Endometrial microvascular endothelial cells (primary cell): ENCODE results near the gene SPR. TPM values are rescaled to one million over a fixed set of nuclear protein-coding genes. Genes with fewer than 3 reads are reported as not detected.

Experiments used
- in situ Hi-C: cut with HindIII; loops from 2 replicates; pipeline ENCODE4 v1.10.0; 2017; ENCODE audit warnings: low sequenced_read_pairs, low pct_unique_long_range_greater_than_20kb; ENCODE audit errors: inconsistent ontology term
- total RNA-seq: library from RNA; depleted of rRNA; stranded (reverse); fragments of >200 nt; gene quantifications from one replicate; pipeline ENCODE4 v1.2.3, GENCODE V29; 2015; ENCODE audit errors: inconsistent ontology term

The SPR gene
- 55.0 TPM for total RNA-seq

- in situ Hi-C loops, result loop anchor here (25.0 kb wide), 1 partner anchor 300 kb away; no protein-coding TSS in a partner anchor
Observed at GRCh38 chr2:72887032-72887739, at the start of gene SPR. Gene SPR, plus strand, starts transcription at chr2:72887408. Its CDS starts 25 bp downstream, at chr2:72887433.

DNA sequence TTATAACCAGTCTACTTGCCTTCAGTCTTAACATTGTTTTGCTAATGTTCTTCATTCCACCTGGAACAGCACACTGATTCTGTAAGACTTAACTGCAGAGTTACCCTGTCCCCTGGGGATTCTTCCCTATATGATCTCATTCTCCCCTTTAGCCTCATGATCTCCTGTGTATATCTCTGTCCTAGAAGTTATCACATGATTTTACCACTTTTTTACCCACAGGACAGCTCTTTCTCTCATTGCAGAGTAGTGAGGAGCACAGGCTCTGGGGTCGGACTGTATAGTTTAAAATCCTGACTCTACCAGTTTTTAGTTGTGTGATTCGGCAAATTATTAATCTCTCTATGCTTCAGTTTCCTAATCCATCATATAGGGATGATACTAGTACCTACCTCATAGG is 47.1 kb upstream of the SPR start:
- in situ Hi-C loops, result no loop called here

DNA sequence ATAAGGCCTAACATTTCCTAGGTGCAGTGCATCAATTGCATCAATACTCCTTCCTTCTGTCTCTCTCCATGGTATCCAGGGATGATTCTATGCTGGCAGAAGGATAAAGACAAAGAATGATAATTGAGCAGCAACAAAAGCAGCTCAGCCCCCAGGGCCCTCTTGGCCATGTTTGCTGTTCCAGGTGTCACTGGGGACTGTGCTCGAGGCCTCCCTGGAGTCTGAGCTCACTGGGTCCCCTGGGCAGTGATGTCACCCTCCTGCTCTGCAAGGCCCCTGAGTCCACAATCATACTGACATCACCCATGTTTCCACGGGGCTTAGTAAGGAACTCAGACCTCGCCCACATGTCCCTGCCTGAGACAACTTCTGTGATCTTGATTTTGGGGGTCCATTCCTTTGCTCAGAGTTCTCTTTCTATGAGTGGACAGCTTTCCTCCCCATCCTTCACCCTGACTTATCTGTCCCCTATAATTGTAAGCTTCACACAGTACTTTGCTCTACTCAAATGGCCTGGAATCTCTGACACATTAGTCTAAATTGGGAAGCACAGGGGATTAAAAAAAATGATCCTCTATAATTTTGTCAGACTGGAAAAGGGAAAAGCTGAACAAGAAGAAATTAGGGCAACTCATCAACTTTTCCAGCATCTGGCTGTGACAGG is 45.6 kb upstream of the SPR start:
- in situ Hi-C loops, result no loop called here

DNA sequence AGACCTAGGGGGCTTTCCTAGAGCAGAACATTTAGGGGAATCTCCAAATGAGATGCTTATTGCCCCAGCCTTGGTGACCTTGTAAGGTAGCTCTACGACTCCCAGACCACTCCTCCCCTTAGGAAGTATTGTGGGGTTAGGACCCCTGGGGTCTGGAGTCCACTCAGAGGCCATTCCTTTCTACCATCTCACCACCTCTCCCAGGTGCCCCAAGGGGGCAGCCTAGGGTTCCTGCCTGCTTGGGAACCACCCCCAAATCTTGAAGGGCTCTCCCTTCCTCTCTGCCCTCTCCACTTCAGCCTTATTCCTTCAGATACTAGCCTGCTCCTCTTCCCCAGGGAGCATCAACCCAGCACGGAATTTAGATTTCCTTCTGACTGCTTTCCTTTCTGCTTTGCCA is 43.9 kb upstream of the SPR start:
- in situ Hi-C loops, result no loop called here

GRCh38 chr2:72846171-72847095 is 40.8 kb upstream of the SPR start:
- in situ Hi-C loops, result no loop called here

DNA sequence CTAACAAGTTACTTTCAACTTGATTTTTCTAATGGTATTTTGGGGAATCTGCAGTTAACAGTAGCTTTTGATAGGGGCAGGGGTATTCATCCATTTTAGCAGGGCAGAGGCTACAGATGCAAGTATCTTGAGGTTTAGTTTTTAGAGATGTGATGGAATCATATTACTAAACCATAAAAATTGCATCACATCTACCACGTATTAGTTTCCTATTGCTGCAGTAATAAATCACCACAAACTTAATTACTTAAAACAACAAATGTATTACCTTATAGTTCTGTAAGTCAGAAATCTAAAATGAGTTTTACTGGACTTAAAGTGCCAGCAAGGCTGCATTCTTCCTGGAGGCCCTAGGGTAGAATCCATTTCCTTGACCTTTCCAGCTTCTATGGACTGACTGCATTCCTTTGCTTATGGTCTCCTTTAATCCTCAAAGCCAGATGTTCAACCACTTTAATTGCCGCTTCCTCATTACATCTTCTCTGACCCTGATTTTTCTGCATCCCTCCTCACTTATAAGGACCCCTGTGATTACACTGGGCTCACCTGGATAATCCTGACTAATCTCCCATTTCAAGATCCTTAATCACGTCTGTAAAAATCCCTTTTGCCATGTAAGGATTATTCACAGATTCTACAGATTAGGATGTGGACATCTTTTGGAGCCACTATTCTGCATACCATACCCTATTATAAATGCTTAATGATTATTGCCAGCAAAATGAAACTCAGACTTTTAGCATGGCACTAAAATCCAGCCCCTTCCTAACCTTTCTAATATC is 39.5 kb upstream of the SPR start:
- in situ Hi-C loops, result no loop called here

- in situ Hi-C loops, result no loop called here
Observed at GRCh38 chr2:72848436-72849137, 38.6 kb upstream of the SPR start.

GRCh38 chr2:72849138-72849462 is 38.1 kb upstream of the SPR start:
- in situ Hi-C loops, result no loop called here

- in situ Hi-C loops, result no loop called here
Observed at GRCh38 chr2:72851333-72851732, 35.9 kb upstream of the SPR start.

- in situ Hi-C loops, result no loop called here
Observed at GRCh38 chr2:72859831-72860262, 27.4 kb upstream of the SPR start.

DNA sequence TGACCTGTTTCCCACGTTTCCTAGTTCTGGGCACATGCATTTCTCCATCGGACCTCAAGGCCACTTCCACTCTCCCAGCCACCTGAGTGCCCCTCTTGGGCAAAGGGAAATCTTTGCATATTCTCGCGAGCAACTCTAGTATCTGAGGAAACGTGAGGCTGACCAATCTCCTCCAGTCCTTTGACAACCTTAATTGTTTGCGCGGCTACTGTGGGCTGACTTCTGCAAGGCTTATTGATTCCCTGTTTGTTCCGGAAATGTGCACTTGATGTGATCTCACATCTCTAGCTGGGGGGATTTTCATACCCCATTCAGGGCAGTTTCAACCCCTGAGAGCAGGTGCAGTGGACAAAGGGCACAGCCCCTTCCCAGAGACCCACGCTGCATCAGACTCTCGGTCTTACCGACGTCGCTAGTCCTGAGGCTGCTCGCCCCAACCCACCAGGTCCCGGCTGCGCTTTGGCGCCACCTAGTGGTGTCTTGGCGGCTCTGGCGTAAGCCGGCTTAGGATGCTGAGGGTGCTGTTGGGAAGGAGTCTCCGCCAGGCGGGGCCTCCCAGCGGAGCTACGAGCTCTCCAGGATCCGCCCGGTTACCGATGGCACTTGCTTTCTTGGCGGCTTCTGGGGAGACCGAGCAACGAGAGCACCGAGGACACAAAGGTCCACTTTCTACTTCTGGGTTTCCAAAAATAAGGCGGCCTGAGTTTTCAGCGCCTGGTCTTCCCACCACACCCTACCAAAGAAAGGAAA is 24.8 kb upstream of the SPR start:
- in situ Hi-C loops, result no loop called here

DNA sequence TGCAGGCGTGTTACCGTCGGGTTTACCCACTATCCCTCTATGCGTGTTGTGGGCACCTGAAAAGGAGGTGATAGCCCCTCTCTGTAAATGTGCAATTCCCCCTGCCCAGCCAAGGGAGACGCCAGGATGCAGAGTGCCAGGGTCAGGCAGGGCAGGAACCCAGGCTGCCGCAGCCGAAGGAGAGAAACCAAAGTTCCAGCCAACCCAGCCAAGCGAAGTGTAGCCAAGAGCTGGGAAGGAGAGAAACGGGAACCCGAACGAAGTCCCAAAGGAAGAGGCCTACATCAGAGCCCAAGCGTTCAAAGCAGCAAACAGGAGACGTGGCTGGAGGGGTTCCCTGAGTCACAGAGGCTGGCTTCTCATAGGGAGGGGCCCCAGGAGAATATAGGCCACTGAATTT is 24.2 kb upstream of the SPR start:
- in situ Hi-C loops, result no loop called here

DNA sequence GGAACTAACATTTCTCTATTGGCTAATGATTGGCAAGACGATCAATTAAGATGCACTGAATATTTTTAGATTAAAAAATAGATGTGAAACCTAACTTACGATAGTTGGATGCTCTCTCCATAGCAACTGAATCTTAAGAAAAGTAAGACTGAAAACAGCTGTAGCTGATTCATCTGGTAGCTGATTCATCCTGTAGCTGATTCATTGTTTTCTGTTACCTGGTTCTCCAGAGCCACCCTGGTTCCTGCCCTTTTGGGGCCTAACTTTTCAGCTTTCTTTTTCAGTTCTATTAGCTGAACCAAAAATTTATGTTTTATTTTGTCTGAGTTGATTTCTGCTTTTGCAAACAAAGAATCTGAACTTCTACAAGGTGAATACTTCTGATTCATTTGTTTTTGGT is 22.7 kb upstream of the SPR start:
- in situ Hi-C loops, result no loop called here

- in situ Hi-C loops, result no loop called here
Observed at GRCh38 chr2:72871060-72871459, 16.1 kb upstream of the SPR start.

DNA sequence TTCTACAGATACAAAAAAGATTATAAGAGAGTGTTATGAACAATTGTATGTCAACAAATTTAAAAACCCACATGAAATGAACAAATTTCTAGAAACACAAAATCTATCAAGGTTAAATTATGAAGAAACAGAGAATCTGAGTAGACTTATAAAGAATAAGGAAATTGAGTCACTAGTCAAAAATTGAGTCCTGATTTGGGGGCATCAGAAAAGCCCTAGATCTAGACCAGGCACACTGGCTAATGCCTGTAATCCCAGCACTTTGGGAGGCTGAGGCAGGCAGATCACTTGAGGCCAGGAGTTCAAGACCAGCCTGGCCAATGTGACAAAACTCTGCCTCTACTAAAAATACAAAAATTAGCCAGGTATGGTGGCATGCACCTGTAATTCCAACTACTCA is 15.3 kb upstream of the SPR start:
- in situ Hi-C loops, result no loop called here

DNA sequence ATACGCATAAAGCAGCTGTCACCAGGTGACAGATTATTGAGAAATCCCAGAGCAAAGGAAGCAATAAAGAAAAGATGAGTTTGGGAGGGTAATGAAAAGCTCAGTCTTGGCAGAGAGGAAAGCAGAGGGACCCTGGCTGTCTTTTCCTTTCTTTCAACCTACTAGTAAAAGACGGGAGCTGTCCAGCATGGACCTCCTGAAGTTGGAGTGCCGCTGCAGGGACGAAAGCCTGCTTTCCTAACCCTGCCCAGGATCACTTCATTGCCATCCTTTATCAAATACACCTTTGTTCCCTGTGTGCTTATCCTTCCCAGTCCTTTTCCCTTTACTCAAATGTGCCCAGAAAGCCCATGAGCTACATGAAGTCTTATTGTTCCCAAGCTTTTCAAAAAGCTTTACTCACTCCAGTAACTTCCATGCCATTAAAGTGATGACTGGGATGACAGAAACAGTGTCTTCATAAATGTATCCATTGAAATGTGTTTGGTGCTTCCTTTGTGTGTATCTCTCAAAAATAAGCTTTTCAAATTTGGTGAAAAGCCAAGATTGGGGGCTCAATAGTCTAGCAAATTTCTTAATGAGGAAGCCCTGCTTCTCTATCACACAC is 3.7 kb upstream of the SPR start:
- in situ Hi-C loops, result loop anchor here (25.0 kb wide), 1 partner anchor 304 kb away; no protein-coding TSS in a partner anchor

- in situ Hi-C loops, result loop anchor here (25.0 kb wide), 1 partner anchor 301 kb away; no protein-coding TSS in a partner anchor
Observed at GRCh38 chr2:72886505-72887031, 640 bp upstream of the SPR start.
